HG02571 (cell line): ENCODE measurements around the gene U2SURP.
"Not testable (repeated sequence)": the region's sequence is repeated elsewhere in the genome, so short reads cannot be mapped to it uniquely, and the experiment has no call there.

Experiments used
- ATAC-seq: cut with Tn5 transposase; IDR thresholded peaks from one replicate; pipeline ENCODE4 v1.9.1; 2021; ENCODE audit warnings: mild to moderate bottlenecking, moderate library complexity; ENCODE audit not compliant: unreplicated experiment

U2SURP gene

GRCh38 chr3:143010024-143010423 is 8.7 kb downstream of the U2SURP start:
- ATAC-seq: no peak

DNA sequence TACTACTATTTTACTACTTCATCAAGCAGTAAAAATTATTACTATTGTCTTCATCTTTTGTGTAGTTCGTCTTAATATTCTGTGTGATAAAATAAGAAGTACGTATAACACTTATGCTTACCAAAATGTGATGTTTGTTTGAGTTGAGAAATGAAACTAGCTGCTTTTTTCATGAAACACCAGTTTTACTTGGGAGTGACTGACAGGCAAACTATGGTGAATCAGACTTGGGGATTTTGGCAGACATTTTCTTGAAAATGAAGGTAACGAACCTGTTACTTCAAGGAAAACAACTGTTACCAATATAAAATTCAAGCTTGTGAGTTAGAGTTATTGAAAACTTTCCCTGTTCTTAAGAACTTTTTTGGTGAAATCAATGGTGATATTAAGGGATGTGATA is 10.3 kb downstream of the U2SURP start:
- no peak for ATAC-seq

- no peak for ATAC-seq
Measured at GRCh38 chr3:143014921-143015320, 13.6 kb downstream of the U2SURP start.

- no peak for ATAC-seq
Measured at GRCh38 chr3:143016321-143016972, 15.1 kb downstream of the U2SURP start.

- ATAC-seq: no peak
Measured at GRCh38 chr3:143024351-143024960, 23.1 kb downstream of the U2SURP start.

DNA sequence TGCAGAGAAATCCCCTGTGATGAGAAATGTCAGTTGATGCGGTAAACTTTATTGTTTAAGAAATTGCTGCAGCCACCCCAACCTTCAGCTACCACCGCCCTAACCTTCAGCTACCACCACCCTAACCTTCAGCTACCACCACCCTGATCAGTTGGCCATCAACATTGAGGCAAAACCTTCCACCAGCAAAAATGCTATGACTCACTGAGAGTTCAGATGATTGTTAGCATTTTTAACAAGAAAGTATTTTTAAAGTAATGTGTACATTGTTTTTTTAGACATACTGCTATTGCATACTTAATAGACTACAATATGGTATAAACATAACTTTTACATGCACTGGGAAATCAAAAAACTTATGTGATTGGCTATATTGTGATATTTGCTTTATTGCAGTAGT is 30.0 kb downstream of the U2SURP start:
- no peak for ATAC-seq

DNA sequence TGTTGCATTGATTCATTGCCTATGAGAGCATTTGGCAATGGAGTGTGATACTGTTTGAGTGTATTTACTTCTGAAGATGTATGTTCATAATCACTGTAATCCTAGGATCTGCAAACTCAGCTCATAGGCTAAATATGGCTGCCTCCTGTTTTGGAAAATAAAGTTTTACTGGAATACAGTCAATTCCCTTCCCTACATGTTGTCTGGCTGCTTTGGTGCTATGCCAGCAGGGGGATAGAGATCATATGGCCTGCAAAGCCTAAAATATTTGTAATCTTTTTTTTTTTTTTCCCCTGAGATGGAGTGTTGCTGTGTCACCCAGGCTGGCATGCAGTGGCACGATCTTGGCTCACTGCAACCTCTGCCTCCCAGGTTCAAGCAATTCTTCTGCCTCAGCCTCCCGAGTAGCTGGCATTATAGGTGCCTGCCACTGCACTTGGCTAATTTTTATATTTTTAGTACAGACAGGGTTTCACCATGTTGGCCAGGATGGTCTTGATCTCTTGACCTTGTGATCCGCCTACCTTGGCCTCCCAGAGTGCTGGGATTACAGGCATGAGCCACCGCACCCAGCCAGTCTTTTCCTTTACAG is 30.5 kb downstream of the U2SURP start:
- ATAC-seq: not testable (repeated sequence)

DNA sequence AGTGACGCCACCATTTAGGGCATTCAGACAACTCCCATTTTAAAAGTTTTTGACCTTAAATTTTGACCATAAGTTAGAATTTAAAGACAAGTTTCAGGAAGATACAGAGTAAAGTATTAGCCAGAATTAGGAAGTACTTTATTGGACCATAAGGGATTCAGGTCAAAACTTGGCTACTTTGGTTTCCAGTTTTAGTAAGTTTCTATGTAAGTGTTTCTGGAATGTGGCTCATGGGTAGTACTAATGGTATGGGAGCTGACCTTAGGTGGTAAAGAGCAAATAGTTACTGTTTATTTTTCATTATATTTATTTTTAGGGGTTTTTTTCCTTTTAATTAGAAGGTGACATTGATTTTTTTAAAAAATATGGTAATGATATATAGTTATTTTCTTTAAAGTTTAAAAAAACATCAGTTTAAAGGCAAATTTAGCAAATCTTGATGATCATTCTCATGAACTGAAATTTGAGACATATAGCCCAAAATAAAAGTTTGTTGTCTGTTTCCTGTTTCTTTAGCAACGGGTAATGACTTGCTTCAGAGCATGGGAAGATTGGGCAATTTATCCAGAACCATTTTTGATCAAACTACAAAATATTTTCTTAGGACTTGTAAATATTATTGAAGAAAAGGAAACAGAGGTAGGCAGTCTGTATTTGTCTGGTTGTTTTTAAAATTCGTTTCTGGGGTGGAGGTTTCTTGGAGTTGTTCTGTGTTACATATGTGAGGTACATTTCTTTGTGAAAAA is 34.3 kb downstream of the U2SURP start:
- no peak for ATAC-seq

GRCh38 chr3:143036557-143036956 is 35.2 kb downstream of the U2SURP start:
- ATAC-seq: no peak

- ATAC-seq: no peak
Measured at GRCh38 chr3:143037867-143038266, 36.5 kb downstream of the U2SURP start.

- no peak for ATAC-seq
Measured at GRCh38 chr3:143040261-143040879, 39.0 kb downstream of the U2SURP start.

- no peak for ATAC-seq
Measured at GRCh38 chr3:143041903-143042302, 40.5 kb downstream of the U2SURP start.

DNA sequence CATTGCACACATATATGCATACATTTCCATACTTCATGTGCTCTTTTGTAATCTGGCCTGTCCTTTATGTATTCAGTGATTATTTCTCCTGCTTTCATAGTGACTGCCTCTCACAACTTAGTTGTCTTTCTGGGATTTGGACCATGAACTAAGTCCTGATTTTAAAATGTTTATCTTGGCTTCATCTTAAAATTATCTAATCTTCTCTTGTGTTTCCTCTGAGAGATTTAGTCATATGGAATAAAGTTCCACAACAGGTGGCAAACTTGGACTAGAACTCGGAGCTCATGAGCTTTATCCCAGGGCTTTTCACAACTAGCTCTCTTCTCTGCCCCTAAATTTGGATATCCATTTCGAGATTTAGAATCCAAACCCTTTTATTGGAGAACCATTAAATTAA is 44.3 kb downstream of the U2SURP start:
- ATAC-seq: no peak

DNA sequence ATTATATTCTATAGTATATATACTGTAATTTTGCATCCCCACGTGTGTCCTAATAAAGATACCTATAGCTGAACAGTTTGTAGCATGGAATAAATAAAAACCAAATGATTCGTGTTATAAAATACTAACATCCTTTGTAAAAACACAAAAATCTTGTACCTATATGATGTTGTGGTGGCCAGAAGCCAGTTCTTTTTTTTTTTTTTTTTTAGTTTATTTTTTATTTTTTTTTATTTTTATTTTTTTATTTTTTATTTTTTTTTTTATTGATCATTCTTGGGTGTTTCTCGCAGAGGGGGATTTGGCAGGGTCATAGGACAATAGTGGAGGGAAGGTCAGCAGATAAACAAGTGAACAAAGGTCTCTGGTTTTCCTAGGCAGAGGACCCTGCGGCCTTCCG is 44.7 kb downstream of the U2SURP start:
- ATAC-seq: not testable (repeated sequence)

DNA sequence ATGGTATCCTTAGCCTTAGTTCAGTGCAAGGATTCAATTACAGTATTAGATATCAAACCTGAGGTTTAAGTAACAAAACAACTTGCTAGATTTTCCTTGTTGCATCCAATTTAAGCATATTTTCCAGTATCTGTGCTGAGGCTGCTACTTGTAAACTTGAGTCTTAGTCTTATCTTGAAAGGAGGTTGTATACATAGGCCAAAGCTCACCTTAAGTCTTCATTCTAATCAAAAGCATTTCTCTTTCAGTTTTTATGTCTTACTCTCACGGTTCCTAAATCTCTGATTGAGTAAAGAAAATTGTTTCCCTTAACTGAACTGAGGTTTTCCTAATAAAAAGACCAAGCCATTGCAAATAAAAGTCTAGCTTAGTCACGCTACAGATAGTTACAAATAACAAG is 52.6 kb downstream of the U2SURP start:
- no peak for ATAC-seq

- ATAC-seq: no peak
Measured at GRCh38 chr3:143056372-143056771, 55.0 kb downstream of the U2SURP start.

DNA sequence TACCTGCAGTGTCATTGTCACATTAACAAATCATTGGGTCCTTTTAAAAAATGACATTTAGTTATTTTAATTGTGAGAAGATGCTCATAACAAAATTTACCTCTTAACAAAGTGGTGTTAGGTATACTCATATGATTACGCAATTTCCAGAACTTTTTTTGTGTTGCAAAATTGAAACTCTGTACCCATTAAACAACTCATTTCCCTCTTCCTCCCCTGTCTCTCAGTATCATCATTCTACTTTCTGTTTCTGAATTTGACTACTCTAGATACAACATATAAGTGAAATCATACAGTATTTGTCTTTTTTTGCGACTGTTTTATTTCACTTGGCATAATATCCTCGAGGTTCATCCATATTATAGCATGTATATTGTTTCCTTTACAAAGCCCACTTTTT is 59.5 kb downstream of the U2SURP start:
- peak; percentile 98 for ATAC-seq

GRCh38 chr3:143063018-143063417 is 61.6 kb downstream of the U2SURP start:
- no peak for ATAC-seq

- ATAC-seq: no peak
Measured at GRCh38 chr3:143064777-143065176, 63.4 kb downstream of the U2SURP start.

GRCh38 chr3:143065364-143065763 is 64.0 kb downstream of the U2SURP start:
- no peak for ATAC-seq

- ATAC-seq: no peak
Measured at GRCh38 chr3:143066033-143066432, 64.7 kb downstream of the U2SURP start.
